Activated CD4-positive, alpha-beta T cell treated with anti-CD3 and anti-CD28 coated beads, Interleukin-2, Interleukin-6, amounts not matched to agents 100 ng/mL and 50 ng/mL, durations not matched to agents 16 hours and 8 hours (primary cell): ENCODE results near the gene MAD2L1BP.

Experiments used
- DNase-seq: peaks from one replicate; pipeline ENCODE4 v3.0.0-alpha.2; 2020

MAD2L1BP gene

DNA sequence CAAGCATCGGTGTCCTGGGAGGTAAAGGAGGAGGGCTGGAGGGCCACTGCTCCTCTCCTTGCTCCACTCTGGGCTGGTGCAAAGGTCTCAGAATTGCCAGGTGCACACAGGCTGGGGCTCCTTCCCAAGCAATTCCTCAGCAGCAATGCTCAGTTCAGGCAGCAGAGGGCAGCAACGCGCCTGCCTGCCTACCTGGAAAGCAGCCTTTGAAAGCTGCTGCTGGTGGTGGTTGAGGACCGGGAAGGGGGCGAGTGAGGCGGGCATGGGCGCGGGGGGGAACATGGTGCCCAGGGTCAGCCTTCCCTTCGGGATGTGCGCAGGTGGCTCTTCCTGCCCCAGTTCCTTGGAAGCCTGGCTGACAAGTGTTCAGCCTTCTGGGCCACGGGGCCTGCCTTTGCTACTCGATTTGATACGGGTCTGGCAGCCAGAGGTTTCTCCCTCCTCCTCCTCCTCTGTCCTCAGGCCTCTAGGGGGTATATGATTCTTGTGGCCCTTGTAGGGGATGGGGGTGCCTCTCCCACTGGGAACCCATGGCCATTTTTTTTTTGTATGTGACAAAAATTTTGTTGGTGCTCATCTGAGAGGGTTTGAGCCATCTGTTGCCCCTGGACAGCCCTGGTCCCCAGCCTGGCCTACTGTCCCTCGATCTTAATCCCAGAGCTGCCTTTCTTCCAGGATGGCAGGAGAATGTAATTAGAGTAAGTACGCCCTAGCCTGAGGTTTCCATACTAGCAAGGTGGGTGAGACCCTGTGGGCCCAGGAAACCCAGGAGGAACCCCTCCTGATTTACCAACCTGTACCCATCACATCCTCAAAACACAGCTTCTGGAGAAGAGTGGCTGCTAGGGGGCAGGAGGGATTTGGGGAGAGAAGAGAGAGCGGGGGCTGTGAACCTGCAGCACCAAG is 31.9 kb downstream of the MAD2L1BP start:
- DNase-seq: peak; percentile 90

DNA sequence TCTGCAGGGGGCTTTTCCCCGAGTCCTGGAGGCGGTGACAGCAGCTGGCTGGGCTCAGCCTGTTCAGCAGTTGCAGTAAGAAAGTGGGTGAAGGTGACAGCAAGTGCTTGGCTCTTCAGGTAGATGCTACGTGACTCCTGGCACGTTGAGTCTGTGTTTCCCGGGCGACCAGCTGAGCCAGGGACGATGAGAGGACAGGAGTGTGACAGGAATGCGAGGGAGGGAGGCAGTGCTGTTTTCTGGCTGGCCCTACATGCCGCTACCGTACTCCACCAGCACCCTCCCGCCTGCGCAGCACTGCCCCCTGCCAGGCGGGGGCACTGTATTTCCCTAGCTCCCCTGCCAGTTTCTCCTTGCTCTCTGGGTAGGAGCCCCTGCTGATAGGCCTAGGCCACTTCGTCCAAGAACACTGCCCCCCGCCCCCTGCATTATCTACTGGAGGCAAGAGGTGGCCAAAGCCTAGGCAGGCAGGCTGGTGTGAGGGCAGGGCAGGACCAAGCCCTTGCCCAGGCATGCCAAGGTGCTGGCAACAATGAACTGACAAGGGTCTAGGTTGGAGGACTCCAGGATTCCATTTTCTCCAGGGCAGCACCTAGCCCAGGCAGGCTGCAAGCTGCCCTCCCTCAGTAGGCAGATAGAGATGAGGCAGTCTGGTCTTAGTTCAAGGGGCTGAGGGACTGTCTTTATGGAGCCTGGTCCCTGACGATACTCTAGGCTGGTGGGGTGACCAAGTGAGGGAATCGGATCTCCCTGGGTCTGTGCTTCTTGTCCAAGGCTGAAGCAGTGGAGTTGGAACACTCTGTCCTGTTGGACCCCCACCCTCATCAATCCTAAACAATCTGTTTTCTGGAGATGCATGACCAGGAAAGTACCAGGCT is 32.8 kb downstream of the MAD2L1BP start:
- DNase-seq: peak; percentile 63

- no peak for DNase-seq
These were observed 33.6 kb downstream of the MAD2L1BP start for GRCh38 chr6:43669050-43669921.

- peak; percentile 59 for DNase-seq
These were observed 34.4 kb downstream of the MAD2L1BP start for GRCh38 chr6:43669922-43670622.

DNA sequence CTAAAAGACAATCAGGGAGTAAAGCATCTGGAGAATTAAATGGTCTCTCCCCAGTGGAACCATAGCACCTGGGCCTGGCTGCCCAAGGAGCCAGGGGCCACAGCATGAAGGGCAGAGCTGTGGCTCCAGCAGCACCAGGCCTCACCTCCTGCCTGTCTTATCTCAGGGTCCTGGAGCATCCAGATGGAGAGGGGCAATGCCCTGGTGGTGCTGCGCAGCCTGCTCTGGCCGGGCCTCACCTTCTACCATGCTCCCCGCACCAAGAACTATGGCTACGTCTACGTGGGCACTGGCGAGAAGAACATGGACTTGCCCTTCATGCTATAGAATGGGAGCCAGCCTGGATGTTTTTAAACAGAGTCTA is 35.0 kb downstream of the MAD2L1BP start:
- no peak for DNase-seq

DNA sequence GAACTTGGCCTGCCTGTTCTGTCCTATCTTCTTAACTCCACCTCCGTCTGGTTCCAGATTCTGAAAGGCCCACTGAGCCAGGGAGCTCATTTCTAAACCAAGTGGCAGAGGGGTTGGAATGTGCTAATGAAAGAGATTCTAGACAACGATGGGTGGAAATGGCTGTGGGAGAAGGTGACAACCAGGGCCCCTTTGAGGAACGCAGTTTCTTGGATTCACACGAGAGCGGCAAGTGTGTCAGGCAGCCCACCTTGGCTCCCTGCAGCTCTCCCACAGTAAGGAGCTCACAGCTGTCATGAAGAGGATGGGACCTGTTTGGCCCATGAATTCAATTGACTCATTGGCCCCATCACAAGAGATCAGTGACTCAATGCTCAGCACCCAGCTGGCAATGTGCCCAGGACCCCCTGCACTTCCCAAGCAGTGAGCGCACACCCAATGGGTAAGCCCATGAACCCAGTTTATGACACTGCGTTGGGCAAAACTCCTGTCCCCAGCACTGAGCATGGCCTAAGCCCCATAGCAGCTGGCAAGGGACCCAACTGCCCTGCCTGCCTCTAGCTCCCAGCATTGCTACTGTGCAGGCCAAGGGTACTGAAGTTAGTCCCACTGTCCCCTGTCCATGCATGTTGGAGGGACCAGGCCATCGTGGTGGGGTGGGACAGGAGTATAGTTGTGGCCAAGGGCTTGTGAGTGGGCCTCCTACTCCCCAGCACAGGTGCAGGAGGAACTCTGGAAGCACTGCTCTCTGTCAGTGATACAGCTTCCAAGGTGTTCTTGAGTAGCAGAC is 35.6 kb downstream of the MAD2L1BP start:
- no peak for DNase-seq

DNA sequence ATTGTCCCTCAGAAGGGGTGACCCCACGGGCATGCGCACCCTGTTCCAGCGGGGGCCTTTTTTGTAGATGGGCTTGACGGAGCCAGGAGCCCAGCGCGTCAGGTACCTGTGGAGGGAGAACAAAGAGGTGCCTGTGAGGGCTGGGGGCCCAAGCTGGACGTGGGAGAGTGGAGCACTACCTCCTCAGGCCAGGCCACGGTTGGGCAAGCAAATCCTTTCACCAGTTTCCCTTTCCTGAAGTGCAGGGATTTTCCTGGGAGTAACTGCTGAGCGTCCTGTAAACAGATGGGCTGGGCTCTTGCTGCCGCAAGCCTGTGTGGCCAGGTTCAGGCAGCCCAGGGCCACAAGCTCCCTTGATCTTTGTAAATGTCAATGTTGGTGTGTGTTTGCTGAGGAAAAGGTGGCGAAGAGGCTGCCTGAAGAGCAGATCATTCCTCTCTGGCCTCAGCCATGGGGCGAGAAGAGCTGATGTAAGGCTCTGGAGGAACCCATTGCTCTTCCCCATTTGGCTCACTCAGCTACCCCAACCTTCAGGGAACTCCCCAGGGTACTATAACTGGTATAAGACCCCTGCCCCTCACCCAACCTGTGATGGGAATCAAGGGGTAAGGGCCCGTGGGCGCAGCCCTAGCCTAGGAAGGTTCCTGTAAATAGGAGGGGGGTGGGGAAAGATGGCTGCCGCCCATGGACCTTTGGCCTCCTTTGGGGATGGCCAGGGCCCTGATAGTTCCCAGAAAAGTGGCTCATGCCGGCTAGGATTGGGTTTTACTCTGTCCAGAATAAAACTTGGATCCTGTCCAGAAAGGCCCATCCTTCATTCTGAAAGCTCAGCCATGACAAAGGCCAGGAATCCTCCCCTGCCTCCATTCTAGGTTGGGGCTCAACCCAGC is 36.4 kb downstream of the MAD2L1BP start:
- no peak for DNase-seq

- DNase-seq: no peak
These were observed 37.9 kb downstream of the MAD2L1BP start for GRCh38 chr6:43673444-43674084.

DNA sequence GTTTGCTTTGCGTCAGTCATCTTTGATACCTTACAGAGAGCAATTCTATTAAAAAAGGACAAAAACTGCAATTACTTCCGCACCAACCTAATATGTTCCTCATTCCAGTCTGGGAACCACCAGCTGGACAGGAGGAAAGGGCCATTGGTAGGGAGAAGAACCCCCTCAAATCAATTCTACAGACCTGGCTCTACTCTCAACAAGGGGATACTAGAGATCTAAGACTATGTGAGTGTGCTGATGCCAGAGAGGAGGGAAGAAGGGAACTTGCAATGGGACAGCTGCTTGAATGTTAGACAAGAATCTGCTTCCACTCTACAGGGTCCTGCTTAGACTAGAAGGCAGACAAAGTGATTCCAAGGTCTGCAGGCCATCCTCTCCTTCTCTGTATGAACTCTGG is 38.7 kb downstream of the MAD2L1BP start:
- DNase-seq: no peak

DNA sequence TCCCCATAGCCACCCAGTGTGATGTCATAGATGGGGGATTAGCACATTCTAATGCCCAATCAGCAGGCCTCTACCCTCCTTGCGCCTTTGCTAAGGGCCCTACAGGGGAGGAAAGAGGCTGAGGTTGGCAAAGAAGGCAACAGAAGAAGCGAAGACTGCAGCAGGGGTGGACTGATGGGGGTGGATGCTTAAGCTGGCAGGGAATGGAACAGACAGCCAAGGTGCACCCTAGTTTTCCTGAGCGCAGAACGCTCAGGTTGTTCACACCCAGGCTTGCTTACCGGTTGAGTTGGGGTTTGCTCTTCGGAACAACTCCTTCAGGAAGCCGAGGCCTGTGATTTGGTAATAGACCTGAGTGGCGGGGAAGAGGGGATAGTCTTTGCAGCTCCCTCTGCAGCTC is 39.3 kb downstream of the MAD2L1BP start:
- no peak for DNase-seq

GRCh38 chr6:43676962-43677606 is 41.4 kb downstream of the MAD2L1BP start:
- DNase-seq: no peak

GRCh38 chr6:43677759-43678158 is 42.1 kb downstream of the MAD2L1BP start:
- DNase-seq: no peak

- DNase-seq: no peak
These were observed 42.7 kb downstream of the MAD2L1BP start for GRCh38 chr6:43678341-43678740.

- DNase-seq: no peak
These were observed 43.4 kb downstream of the MAD2L1BP start for GRCh38 chr6:43679057-43679456.

DNA sequence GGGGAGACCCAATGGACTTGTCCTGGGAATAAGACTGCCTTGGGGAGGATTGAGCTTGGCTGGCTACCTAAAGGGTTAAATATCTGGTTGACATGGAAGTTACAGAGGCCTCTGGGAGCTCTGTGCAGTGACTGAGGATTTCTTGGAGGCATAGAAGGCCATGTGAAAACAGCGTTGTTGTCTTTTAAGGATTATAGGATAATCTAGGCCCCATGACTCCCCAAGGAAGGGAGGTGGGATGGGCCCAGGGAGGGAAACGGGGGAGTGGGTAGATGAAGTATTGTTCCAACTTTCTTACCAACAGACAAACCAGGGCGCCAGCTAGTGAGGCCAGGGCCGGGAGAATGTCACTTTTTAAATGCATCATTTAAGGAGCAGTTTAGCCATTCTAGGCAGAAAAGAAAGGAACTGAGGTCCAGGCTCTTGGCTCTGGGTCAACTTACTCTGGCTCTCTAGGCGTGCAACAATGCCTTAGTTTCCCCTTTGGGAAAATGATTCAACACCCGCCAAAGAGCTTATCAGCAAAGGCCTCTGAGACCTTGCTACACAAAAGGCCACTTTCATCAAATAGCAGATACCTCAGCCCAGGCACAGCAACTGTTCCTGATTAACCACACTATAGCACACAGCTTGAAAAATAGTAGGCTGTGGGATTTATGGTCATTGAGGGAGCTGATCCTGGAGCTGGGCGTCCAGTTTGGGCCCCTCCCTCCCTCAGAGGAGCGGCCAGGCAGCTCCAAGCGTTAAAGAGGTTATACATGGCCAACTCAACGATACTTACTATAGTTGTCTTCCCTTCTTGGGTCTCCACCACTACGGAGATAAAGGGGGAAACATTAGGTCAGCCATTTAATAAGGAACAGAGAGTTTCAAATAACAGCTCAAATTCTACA is 44.9 kb downstream of the MAD2L1BP start:
- DNase-seq: no peak

DNA sequence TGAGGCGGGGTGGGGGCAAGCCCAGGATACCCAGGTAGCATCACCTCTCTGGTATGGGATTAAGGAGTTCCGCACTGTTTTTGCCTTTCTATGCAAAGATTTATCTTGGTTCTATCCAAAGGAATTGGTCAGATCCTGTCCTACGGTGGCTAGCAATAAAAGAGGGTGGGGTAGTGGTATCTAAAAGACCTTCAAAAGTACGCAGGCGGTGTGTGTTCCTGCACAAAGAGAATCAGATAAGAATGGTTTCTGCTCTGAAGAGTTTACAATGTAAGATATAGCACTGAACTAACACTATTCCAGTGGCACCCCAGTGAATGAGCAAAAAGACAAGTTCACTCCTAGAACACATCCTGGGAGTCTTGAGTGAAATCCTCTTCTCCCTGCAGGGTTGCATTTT is 45.7 kb downstream of the MAD2L1BP start:
- DNase-seq: no peak

DNA sequence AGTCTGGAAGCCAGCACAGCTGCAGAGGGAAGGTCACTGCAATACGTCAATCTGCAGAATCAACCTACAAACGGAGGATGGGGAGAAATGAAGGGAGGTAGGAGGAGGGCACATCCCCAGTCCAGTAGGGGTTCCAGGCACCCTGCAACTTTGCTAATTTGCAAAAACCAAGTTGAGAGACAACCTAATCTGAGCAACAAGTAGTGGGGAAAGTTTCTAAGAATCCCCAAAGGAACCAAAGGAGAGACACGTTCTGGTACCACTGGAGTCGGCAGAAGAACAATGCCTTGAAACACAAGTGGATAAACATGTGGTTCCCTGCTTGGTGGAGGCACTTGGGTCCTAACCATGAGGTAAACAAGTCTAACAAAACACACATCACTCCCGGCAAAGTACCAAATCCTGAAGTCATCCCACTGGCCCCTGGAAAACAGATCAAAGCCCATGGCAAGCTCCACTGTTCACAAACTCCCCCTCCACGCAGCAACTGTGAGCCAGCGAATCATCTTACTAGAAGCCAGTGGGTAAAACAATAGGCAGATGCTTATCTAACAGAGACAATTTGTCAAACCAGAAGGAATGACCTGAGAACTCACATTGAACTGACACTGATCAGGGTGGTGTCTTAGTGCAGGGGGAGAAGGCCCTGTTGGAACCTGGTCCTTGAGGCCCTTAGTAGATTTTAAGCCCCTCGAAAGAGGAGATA is 47.2 kb downstream of the MAD2L1BP start:
- DNase-seq: no peak
